Central memory CD4-positive, alpha-beta T cell (primary cell): ENCODE results near the gene ANKRD17.

Source experiments
- DNase-seq: peaks from one replicate; pipeline ENCODE4 v3.0.0; 2022

ANKRD17 gene

DNA sequence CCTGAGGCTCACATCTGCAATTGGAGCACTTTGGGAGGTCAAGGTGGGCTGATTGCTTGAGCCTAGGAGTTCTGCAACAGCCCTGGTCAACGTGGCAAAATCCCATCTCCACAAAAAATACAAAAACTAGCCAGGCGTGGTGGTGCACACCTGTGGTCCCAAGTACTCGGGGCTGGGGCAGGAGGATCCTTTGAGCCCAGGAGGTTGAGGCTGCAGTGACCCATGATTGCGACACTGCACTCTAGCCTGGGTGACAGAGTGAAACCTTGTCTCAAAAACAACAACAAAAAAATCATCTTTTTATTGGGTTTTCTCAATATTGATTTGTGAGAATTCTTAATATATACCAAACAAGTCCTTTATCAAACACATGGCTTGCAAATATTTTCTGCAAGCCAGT lies 64.9 kb downstream of the ANKRD17 start:
- DNase-seq = no peak

GRCh38 chr4:73193155-73193554 lies 65.4 kb downstream of the ANKRD17 start:
- DNase-seq = no peak

- DNase-seq = no peak
Observed at GRCh38 chr4:73189274-73189810, 69.3 kb downstream of the ANKRD17 start.

GRCh38 chr4:73187325-73187724 lies 71.3 kb downstream of the ANKRD17 start:
- no peak for DNase-seq

GRCh38 chr4:73185903-73186302 lies 72.7 kb downstream of the ANKRD17 start:
- no peak for DNase-seq

- no peak for DNase-seq
Observed at GRCh38 chr4:73181231-73181630, 77.4 kb downstream of the ANKRD17 start.

GRCh38 chr4:73178389-73178788 lies 80.2 kb downstream of the ANKRD17 start:
- DNase-seq = no peak

DNA sequence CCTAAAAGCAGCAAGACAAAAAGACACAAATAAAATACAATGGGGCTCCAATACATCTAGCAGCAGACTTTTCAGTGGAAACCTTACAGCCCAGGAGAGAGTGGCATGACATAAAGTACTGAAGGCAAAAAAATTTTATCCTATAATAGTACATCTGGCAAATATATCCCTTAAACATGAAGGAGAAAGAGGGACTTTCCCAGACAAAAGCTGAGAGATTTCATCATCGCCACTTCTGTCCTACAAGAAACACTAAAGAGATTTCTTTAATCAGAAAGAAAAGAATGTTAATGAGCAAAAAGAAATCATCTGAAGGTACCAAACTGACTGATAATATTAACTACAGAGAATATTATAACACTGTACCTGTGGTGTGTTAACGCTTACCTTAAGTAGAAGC lies 86.4 kb downstream of the ANKRD17 start:
- DNase-seq = no peak

DNA sequence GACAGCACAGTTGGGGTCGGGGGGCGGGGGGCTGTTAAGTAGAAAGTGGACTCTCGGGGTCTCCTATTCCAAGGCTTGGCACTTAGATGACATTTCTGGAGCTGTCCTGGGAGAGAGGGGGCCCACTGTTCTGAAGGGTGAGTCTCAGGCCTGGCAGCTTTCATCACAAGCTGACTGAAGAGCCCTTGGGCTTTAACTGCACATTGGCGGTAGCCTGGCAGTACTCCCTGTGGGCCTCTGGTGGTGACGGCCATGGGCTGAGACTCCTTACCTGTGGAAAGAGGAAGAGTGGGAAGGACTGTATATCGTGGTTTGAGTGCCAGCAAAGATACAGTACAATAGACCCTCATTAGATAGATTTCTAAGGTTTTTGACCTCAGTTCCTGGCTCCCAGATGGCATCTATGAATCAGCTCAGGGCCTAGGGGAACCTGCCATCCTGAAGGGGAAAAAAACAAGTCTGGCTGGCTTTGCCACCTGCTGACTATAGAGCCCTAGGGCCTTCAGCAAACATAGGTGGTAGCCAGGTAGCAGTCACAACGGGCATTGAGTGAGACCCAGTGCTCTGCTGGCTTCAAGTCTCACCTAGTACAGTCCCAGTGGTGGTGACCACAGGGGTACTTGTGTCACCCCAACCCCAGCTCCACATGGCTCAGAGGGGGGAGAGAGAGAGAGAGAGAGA lies 87.9 kb downstream of the ANKRD17 start:
- no peak for DNase-seq

- no peak for DNase-seq
Observed at GRCh38 chr4:73166212-73166611, 92.4 kb downstream of the ANKRD17 start.

GRCh38 chr4:73161527-73162185 lies 96.9 kb downstream of the ANKRD17 start:
- no peak for DNase-seq

DNA sequence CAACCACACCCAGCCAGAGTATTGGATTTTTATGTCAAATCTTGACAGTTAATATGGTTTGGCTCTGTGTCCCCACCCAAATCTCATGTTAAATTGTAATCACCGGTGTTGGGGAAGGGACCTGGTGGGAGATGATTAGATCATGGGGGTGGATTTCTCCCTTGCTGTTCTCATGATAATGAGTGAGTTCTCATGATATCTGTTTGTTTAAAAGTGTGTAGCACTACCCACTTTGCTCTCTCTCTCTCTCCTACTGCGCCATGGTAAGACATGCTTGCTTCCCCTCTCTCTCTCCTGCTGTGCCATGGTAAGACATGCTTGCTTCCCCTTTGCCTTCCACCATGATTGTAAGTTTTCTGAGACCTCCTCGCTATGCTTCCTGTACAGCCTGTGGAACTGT lies 102.2 kb downstream of the ANKRD17 start:
- no peak for DNase-seq

DNA sequence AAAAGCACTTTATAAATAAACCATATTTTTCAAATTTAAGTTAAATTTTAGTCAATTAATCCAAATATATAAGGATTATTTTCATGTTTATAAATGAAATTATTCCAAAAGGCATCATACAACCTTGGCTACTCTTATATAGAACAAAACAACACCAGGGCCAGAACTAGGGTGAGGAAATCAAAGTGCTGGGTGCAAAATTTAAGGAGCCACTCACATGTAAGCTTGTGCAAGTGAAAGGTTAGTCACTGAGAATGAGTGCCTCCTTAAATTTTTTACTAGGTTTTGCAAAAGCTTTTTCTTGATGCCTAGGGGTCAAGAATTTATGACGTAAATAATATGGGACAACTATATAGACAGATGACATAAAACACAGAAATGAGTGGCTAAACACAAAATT lies 105.7 kb downstream of the ANKRD17 start:
- no peak for DNase-seq

GRCh38 chr4:73142995-73143547 lies 115.5 kb downstream of the ANKRD17 start:
- no peak for DNase-seq

GRCh38 chr4:73139991-73140390 lies 118.6 kb downstream of the ANKRD17 start:
- no peak for DNase-seq

- DNase-seq = no peak
Observed at GRCh38 chr4:73139245-73139644, 119.4 kb downstream of the ANKRD17 start.

DNA sequence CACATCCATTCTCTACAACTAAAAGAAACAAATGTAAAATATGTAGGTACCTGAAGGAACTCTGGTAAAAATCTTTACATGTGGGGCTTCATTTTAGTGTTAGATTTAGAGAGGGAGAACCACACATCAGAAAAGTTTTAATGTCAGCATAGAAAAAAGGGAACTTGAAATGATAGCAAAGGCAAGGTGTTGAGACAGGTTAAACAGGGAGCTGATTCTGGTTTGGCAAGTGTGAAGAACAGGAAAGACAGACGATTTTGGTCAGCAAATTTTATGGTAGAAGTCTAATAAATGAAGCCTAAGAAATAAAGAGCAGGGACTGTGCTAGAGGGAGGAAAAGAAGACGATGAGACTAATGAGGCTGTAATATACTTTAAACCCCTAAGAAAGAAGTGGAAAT lies 121.5 kb downstream of the ANKRD17 start:
- no peak for DNase-seq

GRCh38 chr4:73133784-73134183 lies 124.8 kb downstream of the ANKRD17 start:
- DNase-seq = no peak

GRCh38 chr4:73131281-73131680 lies 127.3 kb downstream of the ANKRD17 start:
- DNase-seq = no peak

GRCh38 chr4:73129319-73129718 lies 129.3 kb downstream of the ANKRD17 start:
- no peak for DNase-seq

- DNase-seq = peak; percentile 5
Observed at GRCh38 chr4:73127839-73128453, 130.7 kb downstream of the ANKRD17 start.

DNA sequence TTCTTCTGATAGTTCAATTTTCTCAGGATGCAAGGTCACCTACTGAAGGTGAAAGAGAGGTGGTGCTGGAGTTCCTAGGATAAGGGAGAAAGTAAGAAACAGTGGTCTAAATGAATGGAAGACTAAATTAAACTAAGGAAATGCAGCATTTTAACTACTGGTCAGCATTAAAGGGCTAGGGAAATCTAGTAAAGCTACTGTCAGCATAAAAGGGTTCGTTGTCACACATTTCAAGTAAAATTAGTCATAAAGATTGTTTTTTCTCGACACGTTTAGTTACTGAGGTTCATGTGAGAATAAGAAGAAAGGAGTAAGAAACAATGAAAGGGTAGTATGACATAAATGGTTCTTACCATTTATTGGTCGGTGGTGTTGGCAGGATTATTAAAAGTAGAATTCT lies 149.1 kb downstream of the ANKRD17 start:
- no peak for DNase-seq

GRCh38 chr4:73104695-73105094 lies 153.9 kb downstream of the ANKRD17 start:
- DNase-seq = no peak
